Lung (tissue), 12 donors: Measurements from ENCODE around the gene MAST3. TPM values are rescaled to one million over a fixed set of nuclear protein-coding genes. Genes with fewer than 3 reads are reported as not detected.

ENCODE experiments used
- ATAC-seq: fragments of 200-7000 bp; cut with Tn5 transposase; one replicate; pipeline ENCODE4 v1.9.1; 2020; ENCODE audit warnings: moderate number of reproducible peaks; ENCODE audit not compliant: insufficient read depth, low FRiP score
- DNase-seq, 3 donors: peaks; one replicate each; pipeline ENCODE4 v3.0.0-alpha.2; 2013 to 2017
- H3K27ac ChIP-seq, 2 donors: one replicate each; pipeline ENCODE4 v1.5.1; 2013; ENCODE audit warnings: mild to moderate bottlenecking in 2 of 2, moderate library complexity in 2 of 2, control low read depth in 1 of 2, inconsistent platforms in 1 of 2, low read depth in 1 of 2, low read length in 1 of 2
- H3K27me3 ChIP-seq, 3 donors: one replicate each; pipeline ENCODE4 v1.5.1; 2013; ENCODE audit warnings: low read length in 2 of 3; ENCODE audit not compliant: control insufficient read depth in 3 of 3, insufficient read depth in 3 of 3
- H3K36me3 ChIP-seq, 4 donors: one replicate each; pipeline ENCODE4 v1.5.1; 2013; ENCODE audit warnings: low read length in 4 of 4, mild to moderate bottlenecking in 1 of 4, moderate library complexity in 1 of 4; ENCODE audit not compliant: control insufficient read depth in 4 of 4, insufficient read depth in 4 of 4
- H3K4me1 ChIP-seq, 5 donors: one replicate each; pipeline ENCODE4 v1.5.1; 2013; ENCODE audit warnings: low read length in 5 of 5, mild to moderate bottlenecking in 2 of 5, moderate library complexity in 1 of 5; ENCODE audit not compliant: control insufficient read depth in 5 of 5, insufficient read depth in 5 of 5
- H3K4me3 ChIP-seq: one replicate; pipeline ENCODE4 v1.5.1; 2013; ENCODE audit warnings: mild to moderate bottlenecking, control low read depth, moderate library complexity
- H3K9ac ChIP-seq, 2 donors: one replicate each; pipeline ENCODE4 v1.5.1; 2013; ENCODE audit warnings: low read length in 2 of 2, control low read depth in 1 of 2; ENCODE audit not compliant: insufficient read depth in 1 of 2
- H3K9me3 ChIP-seq, 4 donors: one replicate each; pipeline ENCODE4 v1.5.1; 2013; ENCODE audit warnings: low read length in 3 of 4, mild to moderate bottlenecking in 1 of 4, moderate library complexity in 1 of 4; ENCODE audit not compliant: control insufficient read depth in 4 of 4, insufficient read depth in 3 of 4
- CTCF ChIP-seq: IDR thresholded peaks from 2 replicates; pipeline ENCODE4 v1.5.1; 2012; ENCODE audit warnings: mild to moderate bottlenecking; ENCODE audit errors: control extremely low read depth, extremely low read depth
- WGBS, 2 donors: extraction: QIAGEN DNeasy Blood & Tissue Kit; methylation state at CpG; one replicate each; pipeline ENCODE4 v1.1.7; 2013; 5-methylcytosine and 5-hydroxymethylcytosine counted together
- polyA plus RNA-seq, 2 donors: library from polyadenylated mRNA; stranded (reverse); fragments of 200-250 nt; gene quantifications; one replicate each; pipeline ENCODE4 v1.2.1, GENCODE V29; 2013
- total RNA-seq, 2 donors: library from RNA; depleted of rRNA in 1 of 2; stranded (reverse); fragments of >200 nt in 1 of 2; gene quantifications; one replicate each; pipeline ENCODE4 v1.2.1, GENCODE V29; 2014 to 2021
- donor health status: control.
- donor health status: control.
- donor health status: Bipolar disorder and iron deficiency.
- donor health status: healthy.
- donor health status: DM: yes; HTN: yes; CAD: no.

Gene MAST3
- total and polyA plus RNA-seq, 4 donors, result 5.0 to 24.0 (median 9.3) TPM

DNA sequence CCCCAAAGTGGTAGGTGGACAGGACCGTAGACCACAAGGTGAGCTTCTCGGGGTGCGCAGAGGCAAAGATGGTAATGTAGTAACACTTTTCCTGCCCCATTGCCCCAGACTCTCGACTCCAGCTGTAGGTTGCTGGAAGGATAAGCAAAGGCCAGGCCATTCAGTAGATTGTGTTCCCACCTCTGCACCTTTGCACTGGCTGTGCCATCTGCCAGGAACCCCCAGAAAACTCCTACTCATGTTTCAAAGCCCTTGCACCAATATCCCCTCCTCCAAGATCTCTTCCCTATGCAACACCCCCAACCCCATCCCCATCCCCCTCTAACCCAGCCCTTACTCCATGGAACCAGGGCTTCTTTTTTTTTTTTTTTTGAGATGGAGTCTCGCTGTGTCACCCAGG is 29.2 kb upstream of the MAST3 start:
- Histone ChIP-seq H3K9me3 (peaks cover 0 to 3% (median 0%) of the 10 kb centered on the region in 4 donors), H3K9ac (no peak overlapping the region), H3K27ac (no peak overlapping the region), H3K27me3 (peaks cover 0 to 4% (median 0%) of the 10 kb centered on the region in 3 donors), H3K4me1 (no peaks in the 10 kb centered on the region), H3K36me3 (no peaks in the 10 kb centered on the region), H3K4me3 (no peak overlapping the region)
- 91 to 93% methylated on average over 5 of the region's 5 CpGs for WGBS, 2 donors
- TF ChIP-seq CTCF, result no peak
- ATAC-seq (no peak), DNase-seq (no peak)

- Histone ChIP-seq H3K4me3 (no peak overlapping the region), H3K9ac (no peak overlapping the region), H3K36me3 (no peaks in the 10 kb centered on the region), H3K27ac (no peak overlapping the region), H3K9me3 (no peaks in the 10 kb centered on the region), H3K4me1 (no peaks in the 10 kb centered on the region), H3K27me3 (peaks cover 0 to 4% (median 0%) of the 10 kb centered on the region in 3 donors)
- no peak for TF ChIP-seq CTCF
- ATAC-seq (no peak), DNase-seq (no peak)
- 89 to 94% methylated on average over 15 of the region's 15 CpGs for WGBS, 2 donors
These were observed 28.2 kb upstream of the MAST3 start for GRCh38 chr19:18069383-18069782.

- no peak for ATAC-seq
- H3K4me3 ChIP-seq, result no peak overlapping the region
- no peak overlapping the region for H3K27ac ChIP-seq
- H3K4me1 ChIP-seq, result no peaks in the 10 kb centered on the region
- H3K36me3 ChIP-seq, result no peaks in the 10 kb centered on the region
- peaks cover 0 to 4% (median 0%) of the 10 kb centered on the region in 3 donors for H3K27me3 ChIP-seq
- no peak overlapping the region for H3K9ac ChIP-seq
- WGBS, 2 donors, result 68 to 76% methylated on average over 11 of the region's 11 CpGs
- DNase-seq, result no peak
- H3K9me3 ChIP-seq, result no peaks in the 10 kb centered on the region
- no peak for TF ChIP-seq CTCF
These were observed 27.4 kb upstream of the MAST3 start for GRCh38 chr19:18070181-18070580.

- no peak for TF ChIP-seq CTCF
- no peak for ATAC-seq
- no peak for DNase-seq
- Histone ChIP-seq H3K27me3 (peaks cover 0 to 4% (median 0%) of the 10 kb centered on the region in 3 donors), H3K4me1 (no peaks in the 10 kb centered on the region), H3K9me3 (no peaks in the 10 kb centered on the region), H3K4me3 (no peak overlapping the region), H3K9ac (no peak overlapping the region), H3K27ac (no peak overlapping the region), H3K36me3 (no peaks in the 10 kb centered on the region)
- 90 to 94% methylated on average over 6 of the region's 6 CpGs for WGBS, 2 donors
These were observed 25.2 kb upstream of the MAST3 start for GRCh38 chr19:18072335-18072734.
